ENCODE results near the gene CAMKV.

The CAMKV gene

DNA sequence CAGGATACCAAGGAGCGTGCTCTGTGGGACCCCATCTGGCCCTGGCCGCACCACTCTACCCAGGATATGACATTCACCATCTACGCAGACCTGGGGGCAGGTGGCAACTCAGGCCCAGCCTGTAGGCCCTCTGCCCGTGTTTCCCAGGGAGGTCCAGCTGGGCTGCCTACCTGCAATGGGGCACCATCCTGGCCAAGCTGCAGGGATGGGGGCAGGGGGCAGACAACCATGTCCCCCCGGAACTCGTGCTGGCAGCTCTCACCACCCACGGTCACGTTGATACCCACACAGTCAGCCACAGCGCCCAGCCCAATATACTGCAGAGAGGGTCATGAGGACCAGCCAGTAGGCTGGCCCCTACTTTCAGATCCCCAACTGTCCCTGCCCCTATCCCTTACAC, 26.1 kb upstream of the CAMKV start:
- no peak for DNase-seq

DNA sequence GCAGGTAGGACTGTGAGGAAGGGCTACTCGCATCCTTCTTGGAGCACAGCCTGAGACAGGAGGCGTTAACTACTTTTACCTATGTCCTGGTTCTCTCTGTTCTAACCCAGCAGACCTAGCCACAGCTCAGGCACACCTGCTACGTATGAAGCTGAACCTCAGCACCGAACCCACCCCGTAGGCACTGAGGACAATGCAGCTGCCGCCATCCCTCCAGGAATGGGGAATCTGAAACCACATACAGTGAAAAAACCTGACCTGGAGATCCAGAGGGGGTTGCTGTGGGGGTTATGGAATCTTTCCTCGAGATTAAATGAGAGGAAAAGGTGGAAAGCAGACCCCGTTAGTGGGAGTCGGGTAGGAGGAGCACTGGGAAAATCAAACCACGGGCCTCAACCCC, 19.6 kb upstream of the CAMKV start:
- no peak for DNase-seq

DNA sequence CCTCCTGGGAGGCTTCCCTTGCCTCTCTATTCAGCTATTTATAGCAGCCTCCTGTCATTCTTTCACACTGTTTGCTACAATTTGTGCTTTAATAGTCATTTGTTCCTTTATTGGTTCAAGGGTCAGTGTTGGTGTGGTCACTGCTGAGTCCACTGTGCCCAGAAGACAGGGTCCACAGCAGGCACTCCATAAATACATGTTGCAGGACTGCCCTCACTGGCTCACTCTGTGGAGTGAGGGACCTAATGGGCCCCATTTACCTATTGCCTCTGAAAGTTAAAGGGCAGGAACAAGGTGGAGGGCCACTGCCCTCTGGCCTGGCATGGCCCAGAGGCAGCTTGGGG, 17.2 kb upstream of the CAMKV start:
- no peak for DNase-seq

DNA sequence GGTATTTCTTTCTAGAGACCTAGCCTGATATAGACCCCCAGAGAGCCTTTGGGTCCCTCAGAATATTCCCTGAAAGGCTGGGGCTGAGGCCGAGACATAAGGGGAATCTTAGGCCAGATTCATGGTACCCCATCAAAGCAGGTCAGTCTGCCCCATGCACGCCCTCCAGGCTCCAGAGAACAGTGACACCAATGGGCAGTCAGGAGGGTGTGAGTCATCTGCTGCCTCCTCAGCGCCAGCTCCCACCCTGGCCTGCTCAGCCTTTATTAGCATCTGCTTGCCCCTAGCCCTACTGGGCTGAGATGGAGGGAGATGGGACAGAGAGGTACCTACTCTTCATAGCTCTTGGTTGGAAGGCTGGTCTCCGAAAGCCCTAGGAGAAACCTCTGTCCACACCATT, 14.3 kb upstream of the CAMKV start:
- no peak for DNase-seq

DNA sequence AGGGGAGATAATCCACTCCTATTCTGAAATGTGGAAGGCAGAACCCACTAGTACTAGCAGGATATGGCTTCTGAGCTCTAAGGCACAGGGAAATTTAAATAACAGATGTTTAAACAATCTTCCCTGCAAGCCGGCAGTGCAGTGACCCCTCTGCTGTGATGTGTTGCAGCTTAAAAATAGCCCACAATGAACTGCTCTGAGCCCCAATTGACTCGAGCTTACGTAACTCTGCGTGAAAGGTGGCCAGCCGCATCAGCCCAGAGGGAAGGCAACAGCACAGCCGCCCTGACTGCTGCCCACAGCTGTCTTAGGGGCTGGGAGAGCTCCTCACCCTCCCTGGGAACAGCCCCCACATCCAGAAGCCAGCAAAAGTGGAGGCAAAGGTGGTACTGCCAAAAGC, 12.5 kb upstream of the CAMKV start:
- DNase-seq, result no peak

DNA sequence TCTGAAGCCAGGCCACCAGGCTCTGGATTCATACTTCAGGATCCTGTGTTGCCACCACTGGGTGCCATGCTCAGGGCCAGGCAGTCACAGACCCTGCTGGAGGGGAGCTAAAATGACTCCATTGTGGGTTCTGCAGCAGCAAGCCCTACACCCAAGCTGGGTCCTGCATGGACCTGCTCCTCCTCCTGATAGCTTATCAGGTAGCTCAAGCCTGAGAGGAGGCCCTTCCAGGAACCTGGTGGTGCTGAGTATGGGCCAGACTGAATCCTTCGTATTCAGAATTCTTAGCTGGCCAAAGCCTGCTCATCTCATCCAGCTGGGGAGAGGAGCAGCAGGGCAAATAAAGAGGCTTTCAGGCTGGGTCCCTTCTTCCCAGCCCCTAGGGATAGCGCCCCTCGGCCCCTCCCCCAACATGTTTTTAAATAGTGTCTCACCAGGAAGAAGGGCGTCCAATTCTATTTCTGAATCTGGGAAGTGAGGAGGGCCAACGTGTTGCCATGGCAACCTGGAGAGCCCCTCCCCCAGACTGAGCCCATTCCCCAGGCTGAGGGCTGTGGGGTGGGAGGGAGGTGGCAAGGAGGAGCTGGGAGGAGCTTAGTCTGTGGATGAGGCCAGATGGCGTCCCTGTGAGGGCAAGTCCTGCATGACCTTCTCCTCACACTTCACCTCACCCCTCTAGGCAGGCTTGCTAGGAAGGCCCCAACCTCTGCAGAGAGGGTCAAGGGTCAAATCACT, 11.0 kb upstream of the CAMKV start:
- DNase-seq, result no peak

DNA sequence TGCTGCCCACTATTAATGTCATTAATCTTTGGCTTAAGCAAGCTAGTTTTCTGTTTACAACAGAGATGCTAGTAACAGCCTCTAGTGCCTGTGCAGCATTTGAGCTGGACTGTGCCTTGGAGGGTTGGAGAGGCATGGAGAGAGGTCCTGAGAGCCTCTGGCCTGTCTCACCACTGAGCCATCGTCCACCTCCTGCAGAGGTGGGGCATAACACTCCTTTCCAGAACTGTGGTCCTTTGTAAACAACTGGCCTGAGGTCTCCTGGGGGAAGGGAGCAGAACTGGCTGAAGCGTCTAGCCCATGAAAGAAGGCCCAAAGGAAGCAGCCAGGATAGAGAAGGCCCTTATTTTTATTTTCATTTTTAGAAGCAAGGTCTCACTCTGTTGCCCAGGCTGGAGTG, 10.0 kb upstream of the CAMKV start:
- DNase-seq, result no peak

DNA sequence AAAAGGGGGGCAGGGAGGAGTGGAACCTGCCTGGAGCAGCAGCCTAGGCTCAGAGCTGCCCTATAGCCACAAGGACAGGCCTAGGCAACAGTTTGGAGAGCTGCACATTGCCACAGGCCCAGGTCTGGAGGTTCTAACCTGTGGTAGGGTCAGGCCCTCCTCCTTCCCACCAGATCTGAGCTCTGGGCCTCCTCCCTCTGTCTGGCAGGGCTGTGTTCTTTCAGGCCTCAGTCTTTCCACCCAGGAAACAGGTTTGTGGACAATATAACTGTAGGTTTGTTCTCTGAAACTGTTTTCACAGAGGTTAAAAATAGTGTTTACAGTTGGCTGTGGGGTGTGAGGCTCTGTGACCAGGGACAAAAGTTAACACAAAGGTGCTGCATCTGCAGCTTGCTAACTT, 9.0 kb upstream of the CAMKV start:
- no peak for DNase-seq

DNA sequence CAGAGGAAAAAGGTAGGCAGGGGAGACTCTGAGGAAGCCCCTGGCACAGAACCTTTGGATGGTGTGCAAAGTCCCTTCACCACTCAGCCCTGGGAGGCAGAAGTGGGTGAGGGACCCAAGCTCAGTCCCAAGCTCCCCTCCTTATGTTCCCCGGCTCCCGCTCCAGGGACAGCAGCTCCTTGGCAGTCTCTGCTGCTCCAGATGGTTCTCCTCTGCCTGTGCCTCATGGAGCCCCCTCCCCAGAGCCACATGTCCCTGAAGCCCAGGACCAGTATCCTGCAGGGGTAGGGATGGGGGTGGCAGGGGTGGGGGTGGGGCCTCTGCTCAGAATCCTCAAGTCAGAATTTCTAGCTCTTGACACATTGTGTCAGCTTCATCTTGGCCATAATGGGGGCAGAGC, 8.0 kb upstream of the CAMKV start:
- no peak for DNase-seq

DNA sequence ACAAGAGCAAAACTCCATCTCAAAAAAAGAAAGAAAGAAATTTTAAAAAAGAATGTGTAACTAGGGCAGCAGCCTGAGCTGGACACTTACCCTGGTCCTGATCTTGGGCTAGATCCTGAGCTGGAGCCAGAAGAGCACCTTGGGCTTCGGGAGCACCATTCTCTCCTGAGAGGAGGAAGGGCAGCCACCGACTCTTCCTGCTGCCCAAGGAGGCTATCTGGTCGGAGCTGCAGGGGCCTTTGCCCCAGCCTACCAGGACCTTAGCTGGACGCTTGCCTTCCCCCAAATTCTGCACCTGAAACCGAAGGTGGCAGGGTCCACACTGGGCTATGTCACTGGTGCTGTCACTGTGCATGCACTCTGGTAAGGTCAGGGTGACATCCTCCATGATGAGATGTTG, 6.9 kb upstream of the CAMKV start:
- DNase-seq, result no peak

DNA sequence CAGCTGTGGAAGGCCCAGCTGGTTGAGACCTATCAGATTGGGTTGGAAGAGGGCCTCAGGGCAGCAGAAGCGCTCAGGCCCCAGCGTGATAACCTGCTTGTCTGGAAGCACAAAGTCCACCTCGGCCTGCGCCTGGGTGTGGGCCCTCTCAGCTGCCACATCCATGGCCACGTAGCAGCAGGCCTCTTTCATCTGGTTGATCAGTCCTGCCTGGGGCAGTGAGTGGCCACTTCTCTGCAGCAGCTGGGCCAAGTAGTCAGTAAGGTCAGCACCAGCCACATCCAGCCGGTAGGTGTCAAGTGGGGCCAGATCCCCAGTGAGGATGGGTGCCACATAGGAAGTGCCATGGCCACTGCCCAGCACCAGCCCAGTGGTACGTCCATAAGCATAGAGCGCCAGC, 3.9 kb upstream of the CAMKV start:
- DNase-seq, result no peak

DNA sequence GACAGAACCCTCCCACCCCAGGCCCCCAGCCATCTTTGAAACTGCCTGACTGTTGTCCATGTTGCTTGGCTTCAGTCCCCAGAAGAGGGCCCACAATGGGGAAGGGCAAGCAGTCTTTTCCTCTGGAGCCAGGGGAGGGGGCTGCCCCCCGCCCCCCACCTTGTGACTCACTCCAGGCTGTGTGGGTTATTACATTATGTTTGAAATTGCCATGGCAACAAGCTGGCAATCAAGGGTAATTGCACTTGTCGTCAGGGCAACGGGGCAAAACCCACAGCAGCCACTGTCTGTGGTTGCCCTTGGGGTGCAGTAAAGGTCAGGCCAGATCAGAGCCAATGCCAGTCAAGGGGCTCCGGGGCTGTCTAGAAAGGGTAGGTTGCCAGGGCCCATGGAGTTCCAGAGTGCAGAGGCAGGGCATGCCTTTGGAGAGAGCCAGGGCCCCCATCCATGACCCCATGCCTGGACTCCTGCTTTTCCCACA, 3.1 kb upstream of the CAMKV start:
- no peak for DNase-seq

DNA sequence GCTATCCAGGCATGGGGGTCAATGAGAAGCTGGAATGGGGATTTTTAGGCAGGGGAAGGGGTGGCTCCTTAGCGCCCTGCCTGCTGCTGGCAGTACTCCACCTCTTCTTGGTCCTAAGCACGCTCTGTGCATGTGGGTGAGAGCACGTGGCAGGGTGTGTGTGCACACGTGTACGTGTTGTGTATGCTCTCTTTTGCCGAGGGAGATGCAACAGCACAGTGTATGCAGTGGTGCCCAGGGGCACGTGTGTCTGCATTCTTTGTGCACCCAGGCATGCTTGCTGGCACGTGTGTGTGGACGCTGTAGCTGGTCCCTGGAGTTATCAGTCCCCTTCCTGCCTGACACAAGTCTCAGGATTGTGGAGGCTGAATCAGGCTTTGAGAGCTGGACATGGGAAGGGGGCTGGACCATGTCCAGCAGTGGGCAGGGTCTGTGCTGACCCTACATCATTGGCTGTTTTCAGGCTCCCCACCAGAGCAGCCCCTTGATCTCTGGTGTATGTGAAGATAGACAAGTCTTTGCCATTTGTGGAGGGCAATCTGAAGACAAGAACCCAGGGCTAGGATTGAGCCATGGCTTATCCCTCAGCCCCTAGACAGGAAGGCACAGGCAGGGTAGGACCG, 1.9 kb upstream of the CAMKV start:
- no peak for DNase-seq

DNA sequence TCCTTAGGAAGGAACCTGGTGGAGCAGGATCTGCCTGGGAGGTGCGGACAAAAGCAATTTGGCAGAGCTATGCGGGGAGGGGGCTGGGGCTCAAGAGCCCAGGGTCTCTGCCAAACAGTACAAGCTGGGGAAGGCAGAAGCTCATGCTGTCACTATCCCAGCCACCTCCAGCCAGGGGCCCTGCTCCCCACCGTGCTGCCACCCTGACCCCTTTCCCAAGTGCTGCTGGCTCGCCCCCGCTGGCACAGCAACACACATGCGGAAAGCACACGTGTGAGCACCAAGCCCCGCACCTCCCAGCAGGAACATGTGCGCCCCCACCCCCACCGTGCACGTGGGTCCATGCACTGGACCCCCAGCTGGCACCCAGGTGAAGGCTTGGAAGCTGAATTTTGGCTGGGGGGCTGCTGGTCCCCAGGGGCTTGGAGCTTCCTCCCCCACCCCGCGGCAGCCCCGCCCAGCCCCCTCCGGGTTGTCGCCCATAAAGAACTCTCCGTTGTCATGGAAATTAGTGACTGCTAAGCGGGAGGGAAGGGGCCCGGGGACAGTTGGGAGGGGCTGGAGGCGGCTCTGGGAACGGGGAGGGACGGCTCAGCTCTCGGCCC, 742 bp downstream of the CAMKV start:
- DNase-seq, result peak in 1 of 6 experiments; percentile 20

DNA sequence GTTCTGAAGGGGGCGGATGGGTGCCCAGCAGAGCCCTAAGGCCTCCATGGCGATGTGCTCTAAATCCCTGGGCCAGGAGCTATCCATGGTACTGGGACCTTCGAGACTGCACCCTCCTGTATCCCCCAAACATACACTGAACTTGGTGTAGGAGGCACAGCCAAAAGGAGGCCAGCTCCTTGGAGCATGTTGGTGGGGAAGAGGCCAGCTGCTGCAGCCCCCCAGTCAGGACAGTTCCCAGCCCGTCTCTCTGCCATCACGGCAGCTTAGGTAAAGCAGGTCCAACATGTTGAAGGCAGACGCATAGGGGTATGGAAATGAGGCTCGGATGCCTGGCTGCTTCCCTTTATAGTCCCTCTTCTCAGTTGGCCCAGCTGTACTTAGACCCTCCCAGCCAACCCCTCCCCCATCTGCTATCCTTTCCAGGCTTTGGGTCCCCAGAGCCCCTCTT, 1.8 kb downstream of the CAMKV start:
- DNase-seq, result no peak

DNA sequence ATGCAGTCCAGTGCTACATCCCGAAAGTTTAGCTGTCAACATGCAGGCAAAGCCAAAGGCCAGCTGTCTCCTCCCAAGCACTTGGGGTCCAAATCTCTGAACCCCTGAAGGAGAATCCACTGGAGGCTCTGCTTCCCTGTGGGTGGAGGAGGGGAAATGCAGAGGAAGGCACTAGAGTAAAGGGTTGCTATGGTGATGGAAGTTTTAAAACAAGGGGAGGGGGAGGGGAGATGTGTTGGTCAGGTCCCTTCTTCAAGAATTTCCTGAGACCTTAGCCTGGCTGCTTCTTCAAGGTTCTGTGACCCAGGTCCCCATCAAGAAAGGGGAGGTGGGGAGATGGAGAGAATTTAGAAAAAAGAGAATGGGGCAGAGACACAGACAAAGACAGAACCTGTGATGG, 2.3 kb downstream of the CAMKV start:
- no peak for DNase-seq

DNA sequence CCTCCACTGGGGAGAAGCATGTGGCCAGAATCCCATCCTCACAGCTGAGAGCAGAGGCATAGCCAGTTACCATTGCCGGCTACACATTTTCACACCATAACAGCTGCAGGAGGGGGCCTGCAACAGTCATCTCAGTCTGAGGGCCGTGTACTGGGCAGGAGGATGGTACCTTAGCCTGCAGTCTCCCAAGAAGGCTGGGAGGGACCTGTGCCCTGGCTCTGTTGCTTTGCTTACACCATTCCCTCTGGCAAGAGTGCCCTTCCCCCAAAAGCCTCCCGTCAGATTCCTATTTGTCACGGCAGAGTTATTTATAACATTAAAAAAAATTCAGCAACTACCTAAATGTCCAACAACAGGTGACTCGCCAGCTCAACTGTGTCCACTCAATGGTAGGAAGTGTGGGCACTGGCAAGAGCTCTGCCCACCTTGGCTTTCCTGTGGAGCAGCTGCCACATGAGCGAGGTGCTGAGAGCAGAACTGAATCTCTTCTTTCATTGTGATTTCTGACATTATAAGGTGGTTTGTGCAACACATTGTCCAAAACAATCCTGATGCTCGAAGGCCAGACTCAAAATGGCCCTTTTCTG, 4.4 kb downstream of the CAMKV start:
- no peak for DNase-seq

DNA sequence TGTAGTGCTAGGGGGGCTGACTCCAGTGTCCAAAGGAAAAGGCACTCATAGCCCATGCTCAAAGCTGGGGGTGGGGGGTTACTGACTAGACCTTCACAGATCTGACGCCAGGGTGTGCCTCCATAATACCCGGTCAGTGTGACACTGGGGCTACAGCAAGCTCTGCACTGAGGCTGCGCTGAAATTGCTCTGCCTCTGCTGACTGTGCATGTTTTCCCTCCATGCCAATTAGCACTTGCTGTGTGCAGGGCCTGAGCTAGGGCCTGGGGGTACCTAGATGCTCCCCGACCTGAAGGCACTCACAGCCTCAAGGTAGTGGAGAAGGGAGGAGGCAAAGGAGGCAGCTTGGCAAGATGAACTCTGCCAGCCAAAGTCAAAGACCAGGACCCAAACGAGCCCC, 5.2 kb downstream of the CAMKV start:
- DNase-seq, result no peak

DNA sequence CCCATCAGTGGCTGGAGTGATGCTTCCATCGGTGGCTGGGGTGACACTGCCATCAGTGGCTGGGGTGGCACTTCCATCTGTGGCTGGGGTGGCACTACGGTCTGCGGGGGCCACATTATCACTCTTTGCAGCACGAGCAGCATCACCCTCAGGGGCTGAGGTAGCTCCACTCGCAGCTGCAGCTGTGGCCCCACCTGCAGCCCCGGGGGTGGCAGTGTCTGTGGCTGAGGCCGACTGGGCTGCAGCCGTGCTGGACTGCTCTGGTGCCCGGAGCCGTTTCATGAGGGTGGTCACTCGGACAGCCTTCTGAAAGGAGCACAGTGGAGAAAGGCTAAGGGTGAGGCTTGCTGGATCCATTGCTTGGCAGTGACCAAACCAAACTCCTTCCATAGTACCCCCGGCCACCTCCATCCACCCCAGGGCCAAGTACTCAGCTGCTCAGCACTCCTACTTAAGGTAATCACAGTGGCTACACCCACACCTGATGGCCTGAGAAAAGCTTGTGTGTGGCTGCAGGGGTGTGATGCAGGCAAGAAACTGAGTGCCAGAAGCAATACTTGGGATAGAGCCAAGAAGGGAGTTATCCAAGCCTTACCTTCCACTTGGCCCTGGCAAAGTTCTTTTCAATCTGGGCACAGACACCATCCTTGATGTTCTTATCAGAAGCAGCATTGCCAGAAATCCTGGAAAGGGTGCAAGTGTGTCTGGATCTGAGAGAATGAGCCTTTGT, 10.0 kb downstream of the CAMKV start:
- no peak for DNase-seq

DNA sequence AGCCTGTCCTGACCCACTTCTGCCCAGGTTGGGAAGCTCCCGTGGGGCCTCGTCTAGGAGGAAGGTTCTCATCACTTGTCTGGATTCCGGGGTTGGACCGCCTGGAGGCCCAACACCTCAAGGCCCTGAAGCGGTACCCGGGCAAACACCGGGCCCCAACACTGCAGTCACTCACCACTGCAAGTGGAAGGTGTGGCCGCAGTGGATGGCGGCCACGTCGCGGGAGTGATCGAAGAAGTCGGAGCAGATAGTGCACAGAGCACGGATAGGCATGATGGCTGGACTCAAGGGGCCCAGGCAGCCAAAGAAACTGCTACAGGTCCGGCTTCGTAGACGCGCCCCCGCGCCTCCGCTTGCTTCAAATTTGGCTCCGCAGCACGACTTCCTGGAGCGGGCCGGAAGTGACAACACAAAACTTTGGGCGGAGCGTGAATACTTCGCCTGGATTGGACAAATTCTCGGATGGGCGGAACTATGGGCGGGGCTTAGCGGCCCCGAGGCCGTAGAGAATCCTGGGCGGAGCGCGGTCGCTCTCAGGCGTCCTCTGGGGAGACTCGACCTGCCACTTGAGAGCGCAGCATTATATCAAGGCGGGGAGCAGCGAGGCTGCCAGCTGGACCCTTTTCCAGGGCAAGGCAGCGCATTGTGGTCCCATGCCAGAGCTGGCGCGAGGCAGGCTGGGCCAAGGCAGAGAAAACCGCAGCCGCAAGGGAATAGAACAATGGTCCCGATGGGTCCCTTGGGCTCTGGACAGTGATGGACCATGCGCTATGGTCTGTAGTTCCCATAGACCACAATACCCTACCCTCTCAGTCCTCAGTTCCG, 13.3 kb downstream of the CAMKV start, which contains the start of gene TRAIP:
Gene TRAIP, minus strand, starts transcription at position 384 of the 825 bp plus-strand sequence. Its CDS starts 111 bp downstream, at position 273.
- peak; percentile 84 to 94 (median 91) for DNase-seq

DNA sequence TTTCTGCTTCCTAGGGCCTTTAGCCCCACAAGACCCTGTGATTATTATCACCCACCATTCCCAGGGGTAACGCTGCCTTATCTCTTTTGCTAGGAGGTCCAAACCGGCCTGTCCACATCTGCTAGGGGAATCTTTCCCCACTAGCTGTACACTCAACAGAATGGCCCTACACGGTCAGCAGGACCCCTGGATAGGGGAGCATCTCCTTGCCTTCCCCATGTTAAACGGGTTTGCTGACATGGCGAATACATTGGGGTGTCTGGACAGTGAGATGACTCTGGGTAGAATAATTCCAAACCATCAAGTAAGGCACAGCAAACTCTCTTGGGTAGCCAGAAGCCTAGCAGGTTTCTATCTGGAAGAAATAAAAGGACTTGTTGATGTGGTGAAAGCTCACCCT, 14.0 kb downstream of the CAMKV start:
- no peak for DNase-seq

DNA sequence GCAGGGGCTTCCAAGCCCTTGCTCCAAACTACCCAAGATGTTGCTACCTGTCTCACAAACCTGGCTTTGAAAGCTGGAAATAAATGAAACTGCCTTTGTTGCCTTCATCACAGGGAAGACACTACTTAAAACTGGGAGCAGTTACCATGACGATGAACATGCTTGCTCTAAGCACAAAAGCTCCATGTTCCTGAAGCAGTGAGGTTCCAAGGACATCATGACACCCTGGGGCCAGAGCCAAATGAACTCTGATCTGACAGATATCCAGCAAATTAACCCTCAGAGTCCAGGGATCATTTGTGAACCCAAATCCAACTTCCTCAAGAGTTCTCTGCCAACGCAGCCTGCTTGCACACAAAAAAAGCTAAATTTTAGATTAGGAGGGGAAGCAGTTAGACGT, 24.0 kb downstream of the CAMKV start:
- DNase-seq, result no peak

Measured in stimulated activated naive CD4-positive, alpha-beta T cell (primary cell).